Neural cell (in vitro differentiated cells): ENCODE results near the gene OXSR1. TPM values are rescaled to one million over a fixed set of nuclear protein-coding genes. Genes with fewer than 3 reads are reported as not detected.

Source experiments
- H2AFZ ChIP-seq: fragments of 200-600, 300-800 bp; sonication (generic), shearing (Covaris generic); 2 replicates; pipeline ENCODE4 v1.6.0; 2014; ENCODE audit warnings: low read depth, mild to moderate bottlenecking, antibody characterized with exemption, low read length, moderate library complexity
- H3F3A ChIP-seq: fragments of 200-600 bp; shearing (Covaris generic); 2 replicates; pipeline ENCODE4 v1.6.1; 2016; ENCODE audit warnings: mild to moderate bottlenecking, moderate library complexity, mixed read lengths, antibody characterized with exemption, low read length; ENCODE audit not compliant: insufficient read depth, poor library complexity, severe bottlenecking
- H3K27ac ChIP-seq: fragments of 200-600, 300-800 bp; sonication (generic), shearing (Covaris generic); 2 replicates; pipeline ENCODE4 v1.5.1; 2014; ENCODE audit warnings: mild to moderate bottlenecking, low read length, moderate library complexity
- H3K27me3 ChIP-seq: fragments of 300-800, 200-600 bp; sonication (generic), shearing (Covaris generic); 2 replicates; pipeline ENCODE4 v1.6.0; 2014; ENCODE audit warnings: mild to moderate bottlenecking, low read depth, low read length, moderate library complexity; ENCODE audit not compliant: insufficient read depth
- H3K36me3 ChIP-seq: fragments of 300-800, 200-600 bp; sonication (generic), shearing (Covaris generic); 2 replicates; pipeline ENCODE4 v1.5.1; 2014; ENCODE audit warnings: mild to moderate bottlenecking, antibody characterized with exemption, low read length, moderate library complexity; ENCODE audit not compliant: insufficient read depth
- H3K4me2 ChIP-seq: fragments of 300-800, 200-600 bp; sonication (generic), shearing (Covaris generic); 2 replicates; pipeline ENCODE4 v1.6.0; 2014; ENCODE audit warnings: mild to moderate bottlenecking, low read length
- H3K4me3 ChIP-seq: fragments of 300-800, 200-600 bp; sonication (generic), shearing (Covaris generic); 2 replicates; pipeline ENCODE4 v1.5.1; 2014; ENCODE audit warnings: mild to moderate bottlenecking, low read length, moderate library complexity
- H3K79me2 ChIP-seq: fragments of 200-600 bp; shearing (Covaris generic); replicated peaks from 2 replicates; pipeline ENCODE4 v1.6.0; 2014; ENCODE audit warnings: mild to moderate bottlenecking, low read length, moderate library complexity; ENCODE audit not compliant: insufficient read depth
- H3K9ac ChIP-seq: fragments of 300-800, 200-600 bp; sonication (generic), shearing (Covaris generic); 2 replicates; pipeline ENCODE4 v1.6.1; 2016; ENCODE audit warnings: mild to moderate bottlenecking, low read length, mixed read lengths
- H3K9me2 ChIP-seq: fragments of 200-600 bp; shearing (Covaris generic); 2 replicates; pipeline ENCODE4 v1.6.1; 2016; ENCODE audit warnings: mild to moderate bottlenecking, low read length, mixed read lengths; ENCODE audit not compliant: insufficient read depth
- H3K9me3 ChIP-seq: fragments of 200-600, 300-800 bp; sonication (generic), shearing (Covaris generic); 2 replicates; pipeline ENCODE4 v1.6.1; 2016; ENCODE audit warnings: mild to moderate bottlenecking, mixed run types, low read length, moderate library complexity, mixed read lengths
- H4K20me1 ChIP-seq: fragments of 200-600 bp; shearing (Covaris generic); 2 replicates; pipeline ENCODE4 v1.6.1; 2016; ENCODE audit warnings: mild to moderate bottlenecking, mixed run types; ENCODE audit not compliant: insufficient read depth
- EP300 ChIP-seq: fragments of 450-650 bp; conservative IDR thresholded peaks from 2 replicates; pipeline ENCODE4 v1.6.1; 2014; ENCODE audit warnings: antibody characterized with exemption, mild to moderate bottlenecking, moderate library complexity; ENCODE audit not compliant: poor library complexity, severe bottlenecking
- EZH2 ChIP-seq: fragments of 200-600, 300-800 bp; shearing (Covaris generic), sonication (generic); IDR thresholded peaks from 2 replicates; pipeline ENCODE4 v1.6.1; 2014; ENCODE audit warnings: antibody characterized with exemption, low read length, borderline replicate concordance, mild to moderate bottlenecking; ENCODE audit not compliant: insufficient read depth, poor library complexity, severe bottlenecking
- MXI1 ChIP-seq: fragments of 450-650 bp; conservative IDR thresholded peaks from 2 replicates; pipeline ENCODE4 v1.6.1; 2014; ENCODE audit warnings: antibody characterized with exemption, mild to moderate bottlenecking; ENCODE audit not compliant: poor library complexity, severe bottlenecking
- POLR2AphosphoS5 ChIP-seq: IDR thresholded peaks from 2 replicates; pipeline ENCODE4 v1.6.1; 2012
- RAD21 ChIP-seq: fragments of 450-650 bp; conservative IDR thresholded peaks from 2 replicates; pipeline ENCODE4 v1.6.1; 2014; ENCODE audit warnings: antibody characterized with exemption, mild to moderate bottlenecking, moderate library complexity
- REST ChIP-seq: IDR thresholded peaks from 2 replicates; pipeline ENCODE4 v1.6.1; 2012; ENCODE audit warnings: borderline replicate concordance
- SMC3 ChIP-seq: fragments of 450-650 bp; conservative IDR thresholded peaks from 2 replicates; pipeline ENCODE4 v1.6.1; 2014; ENCODE audit warnings: antibody characterized with exemption, mild to moderate bottlenecking, moderate library complexity; ENCODE audit not compliant: poor library complexity
- TAF1 ChIP-seq: IDR thresholded peaks from 2 replicates; pipeline ENCODE4 v1.6.1; 2012; ENCODE audit warnings: low read depth
- polyA plus RNA-seq: library from polyadenylated mRNA; depleted of rRNA; stranded (reverse); fragments of >200 nt; gene quantifications from 2 replicates; pipeline ENCODE4 v1.2.3, GENCODE V29; 2014
- TF ChIP-seq, protein P1 (sequence below): fragments of 450-650 bp; IDR thresholded peaks from 2 replicates; pipeline ENCODE4 v1.5.1; 2014; ENCODE audit warnings: antibody characterized with exemption, mild to moderate bottlenecking, moderate library complexity; ENCODE audit not compliant: poor library complexity, severe bottlenecking

Gene OXSR1
- polyA plus RNA-seq, 1 donor from 2014 or later: 50.8 TPM

- Histone ChIP-seq H3K27ac (no peak overlapping the region), H3K4me2 (no peak overlapping the region), H3K9me3 (no peaks in the 10 kb centered on the region), H3K4me3 (peak overlapping the region; percentile 98), H3K27me3 (no peaks in the 10 kb centered on the region), H3F3A (no peaks in the 10 kb centered on the region), H3K36me3 (no peaks in the 10 kb centered on the region), H3K9me2 (no peaks in the 10 kb centered on the region), H3K79me2 (peaks cover 54% of the 10 kb centered on the region), H4K20me1 (no peaks in the 10 kb centered on the region), H3K9ac (no peak overlapping the region), H2AFZ (no peak overlapping the region)
- TF ChIP-seq SMC3: no peak
- TF ChIP-seq RAD21: no peak
- TF ChIP-seq TAF1: no peak
- no peak for TF ChIP-seq POLR2AphosphoS5
- TF ChIP-seq MXI1: no peak
- no peak for TF ChIP-seq REST
- TF ChIP-seq EZH2: no peak
- TF ChIP-seq, protein P1, sequence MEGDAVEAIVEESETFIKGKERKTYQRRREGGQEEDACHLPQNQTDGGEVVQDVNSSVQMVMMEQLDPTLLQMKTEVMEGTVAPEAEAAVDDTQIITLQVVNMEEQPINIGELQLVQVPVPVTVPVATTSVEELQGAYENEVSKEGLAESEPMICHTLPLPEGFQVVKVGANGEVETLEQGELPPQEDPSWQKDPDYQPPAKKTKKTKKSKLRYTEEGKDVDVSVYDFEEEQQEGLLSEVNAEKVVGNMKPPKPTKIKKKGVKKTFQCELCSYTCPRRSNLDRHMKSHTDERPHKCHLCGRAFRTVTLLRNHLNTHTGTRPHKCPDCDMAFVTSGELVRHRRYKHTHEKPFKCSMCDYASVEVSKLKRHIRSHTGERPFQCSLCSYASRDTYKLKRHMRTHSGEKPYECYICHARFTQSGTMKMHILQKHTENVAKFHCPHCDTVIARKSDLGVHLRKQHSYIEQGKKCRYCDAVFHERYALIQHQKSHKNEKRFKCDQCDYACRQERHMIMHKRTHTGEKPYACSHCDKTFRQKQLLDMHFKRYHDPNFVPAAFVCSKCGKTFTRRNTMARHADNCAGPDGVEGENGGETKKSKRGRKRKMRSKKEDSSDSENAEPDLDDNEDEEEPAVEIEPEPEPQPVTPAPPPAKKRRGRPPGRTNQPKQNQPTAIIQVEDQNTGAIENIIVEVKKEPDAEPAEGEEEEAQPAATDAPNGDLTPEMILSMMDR: no peak
- no peak for TF ChIP-seq EP300
These were observed 2.3 kb downstream of the OXSR1 start for GRCh38 chr3:38167591-38167990.

DNA sequence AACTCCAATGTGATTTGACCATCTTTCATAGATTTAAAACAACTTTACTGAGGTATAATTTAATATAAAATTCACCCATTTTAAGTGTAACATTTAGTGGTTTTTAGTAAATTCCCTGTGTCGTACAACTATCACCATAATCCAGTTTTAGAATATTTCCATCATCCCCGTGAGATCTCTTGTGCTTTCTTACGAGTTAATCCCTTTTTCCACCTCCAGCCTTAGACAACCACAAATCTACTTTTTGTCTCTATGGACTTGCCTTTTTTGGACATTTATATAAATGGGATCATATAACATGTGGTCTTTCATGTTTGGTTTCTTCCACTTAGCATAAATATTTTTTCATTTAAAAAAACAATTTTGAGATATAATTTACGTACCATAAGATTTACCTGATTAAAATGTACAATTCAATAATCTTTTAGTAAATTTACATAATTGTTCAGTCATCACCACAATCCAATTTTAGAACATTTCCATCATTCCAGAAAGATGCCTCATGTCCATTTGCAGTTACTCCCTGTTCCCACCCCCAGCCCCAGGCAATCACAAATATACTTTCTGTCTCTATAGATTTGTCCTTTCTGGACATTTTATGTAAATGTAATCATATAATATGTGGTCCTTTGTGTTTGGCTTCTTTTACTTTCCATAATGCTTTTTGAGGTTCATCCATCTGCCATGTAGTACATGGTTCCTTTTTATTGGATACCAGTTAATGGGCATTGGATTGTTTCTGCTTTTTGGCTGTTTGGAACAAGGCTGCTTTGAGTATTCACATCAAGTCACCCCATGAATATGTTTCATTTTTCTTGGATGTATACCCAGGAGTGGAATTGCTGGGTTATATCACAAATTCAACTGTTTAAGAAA is 3.1 kb downstream of the OXSR1 start:
- Histone ChIP-seq H3K4me2 (no peak overlapping the region), H3K36me3 (no peaks in the 10 kb centered on the region), H3K27ac (no peak overlapping the region), H2AFZ (no peak overlapping the region), H3F3A (no peaks in the 10 kb centered on the region), H3K9me3 (no peaks in the 10 kb centered on the region), H3K27me3 (no peaks in the 10 kb centered on the region), H3K9me2 (no peaks in the 10 kb centered on the region), H3K4me3 (peak overlapping the region; percentile 98), H4K20me1 (no peaks in the 10 kb centered on the region), H3K9ac (no peak overlapping the region), H3K79me2 (peaks cover 62% of the 10 kb centered on the region)
- TF ChIP-seq MXI1 (no peak), RAD21 (no peak), POLR2AphosphoS5 (no peak)
- TF ChIP-seq, protein P1: no peak
